ENCODE results near the gene ATP2C2.
"Not testable (repeated sequence)": the region's sequence is repeated elsewhere in the genome, so short reads cannot be mapped to it uniquely, and the experiment has no call there.

The ATP2C2 gene

GRCh38 chr16:84332975-84333684 is 35.2 kb upstream of the ATP2C2 start:
- no peak overlapping the region for H3K27ac ChIP-seq (ENCODE audit: low read depth, low read length)
- H3K27me3 ChIP-seq (ENCODE audit: low read length): no peaks in the 10 kb centered on the region
- no peak overlapping the region for H3K9ac ChIP-seq (ENCODE audit: low read length)
- no peaks in the 10 kb centered on the region for H3K79me2 ChIP-seq (ENCODE audit: insufficient read depth, low read length)
- H2AFZ ChIP-seq (ENCODE audit: low read depth, low read length, severe bottlenecking): no peak overlapping the region
- no peaks in the 10 kb centered on the region for H3K9me2 ChIP-seq (replicated peaks; ENCODE audit: insufficient read depth, low read length)
- TF ChIP-seq EZH2phosphoT487 (conservative IDR thresholded peaks at IDR 0.05; ENCODE audit: low read length): no peak
- H3K4me3 ChIP-seq (ENCODE audit: insufficient read depth, low read length, poor library complexity, severe bottlenecking): no peak overlapping the region
- no peaks in the 10 kb centered on the region for H3F3A ChIP-seq (ENCODE audit: insufficient read depth)
- H3K4me2 ChIP-seq (ENCODE audit: low read depth, low read length, poor library complexity, severe bottlenecking): no peak overlapping the region
- no peaks in the 10 kb centered on the region for H4K20me1 ChIP-seq (ENCODE audit: low read depth, low read length)
- no peaks in the 10 kb centered on the region for H3K36me3 ChIP-seq (ENCODE audit: low read length)
- no peaks in the 10 kb centered on the region for H3K9me3 ChIP-seq (ENCODE audit: insufficient read depth, low read length)

- Histone ChIP-seq H3K4me2 (ENCODE audit: low read depth, low read length, poor library complexity, severe bottlenecking) (no peak overlapping the region), H3K9ac (ENCODE audit: low read length) (no peak overlapping the region), H3K9me3 (ENCODE audit: insufficient read depth, low read length) (no peaks in the 10 kb centered on the region), H3F3A (ENCODE audit: insufficient read depth) (no peaks in the 10 kb centered on the region), H2AFZ (ENCODE audit: low read depth, low read length, severe bottlenecking) (no peak overlapping the region), H3K79me2 (ENCODE audit: insufficient read depth, low read length) (no peaks in the 10 kb centered on the region), H4K20me1 (ENCODE audit: low read depth, low read length) (no peaks in the 10 kb centered on the region), H3K27ac (ENCODE audit: low read depth, low read length) (no peak overlapping the region), H3K27me3 (ENCODE audit: low read length) (no peaks in the 10 kb centered on the region), H3K36me3 (ENCODE audit: low read length) (no peaks in the 10 kb centered on the region), H3K4me3 (ENCODE audit: insufficient read depth, low read length, poor library complexity, severe bottlenecking) (no peak overlapping the region), H3K9me2 (replicated peaks; ENCODE audit: insufficient read depth, low read length) (no peaks in the 10 kb centered on the region)
- TF ChIP-seq CTCF (IDR thresholded peaks at IDR 0.05; ENCODE audit: insufficient read depth, low read length, poor library complexity, severe bottlenecking): no peak
- no peak for TF ChIP-seq EZH2phosphoT487 (conservative IDR thresholded peaks at IDR 0.05; ENCODE audit: low read length)
Observed at GRCh38 chr16:84334058-84334457, 34.3 kb upstream of the ATP2C2 start.

GRCh38 chr16:84334482-84334881 is 33.9 kb upstream of the ATP2C2 start:
- Histone ChIP-seq H3K4me2 (ENCODE audit: low read depth, low read length, poor library complexity, severe bottlenecking) (no peak overlapping the region), H3K4me3 (ENCODE audit: insufficient read depth, low read length, poor library complexity, severe bottlenecking) (no peak overlapping the region), H3K27ac (ENCODE audit: low read depth, low read length) (no peak overlapping the region), H3K27me3 (ENCODE audit: low read length) (no peaks in the 10 kb centered on the region), H3K79me2 (ENCODE audit: insufficient read depth, low read length) (no peaks in the 10 kb centered on the region), H4K20me1 (ENCODE audit: low read depth, low read length) (no peaks in the 10 kb centered on the region), H3K36me3 (ENCODE audit: low read length) (no peaks in the 10 kb centered on the region), H3K9me3 (ENCODE audit: insufficient read depth, low read length) (no peaks in the 10 kb centered on the region), H2AFZ (ENCODE audit: low read depth, low read length, severe bottlenecking) (no peak overlapping the region), H3K9me2 (replicated peaks; ENCODE audit: insufficient read depth, low read length) (no peaks in the 10 kb centered on the region), H3F3A (ENCODE audit: insufficient read depth) (no peaks in the 10 kb centered on the region), H3K9ac (ENCODE audit: low read length) (no peak overlapping the region)
- TF ChIP-seq EZH2phosphoT487 (conservative IDR thresholded peaks at IDR 0.05; ENCODE audit: low read length) (no peak), CTCF (IDR thresholded peaks at IDR 0.05; ENCODE audit: insufficient read depth, low read length, poor library complexity, severe bottlenecking) (no peak)

GRCh38 chr16:84337236-84337635 is 31.1 kb upstream of the ATP2C2 start:
- H3K27me3 ChIP-seq (ENCODE audit: low read length); H3K79me2 ChIP-seq (ENCODE audit: insufficient read depth, low read length); H3K9me2 ChIP-seq (replicated peaks; ENCODE audit: insufficient read depth, low read length); H2AFZ ChIP-seq (ENCODE audit: low read depth, low read length, severe bottlenecking); H3K9me3 ChIP-seq (ENCODE audit: insufficient read depth, low read length); H3F3A ChIP-seq (ENCODE audit: insufficient read depth); H3K9ac ChIP-seq (ENCODE audit: low read length); H3K36me3 ChIP-seq (ENCODE audit: low read length); H3K27ac ChIP-seq (ENCODE audit: low read depth, low read length); H4K20me1 ChIP-seq (ENCODE audit: low read depth, low read length); H3K4me2 ChIP-seq (ENCODE audit: low read depth, low read length, poor library complexity, severe bottlenecking); H3K4me3 ChIP-seq (ENCODE audit: insufficient read depth, low read length, poor library complexity, severe bottlenecking): not testable (repeated sequence)

Measured in SU-DHL-6 (cell line).